OCI-LY7 (cell line): ENCODE measurements around the gene FAM217A. TPM values are rescaled to one million over a fixed set of nuclear protein-coding genes. Genes with fewer than 3 reads are reported as not detected.

Experiments
- BruUV-seq: library from RNA; stranded (reverse); fragments of 400-500 nt; replicated peaks from 2 replicates; lab custom pipeline; 2021; lab: Mats Ljungman, UMichigan
- CTCF ChIA-PET: fragments of 300-600 bp; sonication (Branson Sonifier 250); formaldehyde crosslinking; loops from one replicate; lab custom pipeline; 2022; ENCODE audit warnings: antibody characterized with exemption; ENCODE audit not compliant: unreplicated experiment; lab: Charles Lee
- POLR2A ChIA-PET: fragments of 300-600 bp; sonication (Branson Sonifier 250); formaldehyde crosslinking; loops from one replicate; lab custom pipeline; 2022; ENCODE audit warnings: antibody characterized with exemption; lab: Charles Lee
- DNase-seq: peaks from one replicate; pipeline ENCODE4 v3.0.0-alpha.2; 2015; ENCODE audit warnings: low spot score
- H2AFZ ChIP-seq: fragments of 200-600 bp; sonication (generic), shearing (Covaris generic); 2 replicates; pipeline ENCODE4 v1.6.1; 2014; ENCODE audit warnings: mild to moderate bottlenecking, antibody characterized with exemption, low read length, moderate library complexity
- H3K27ac ChIP-seq: fragments of 200-600 bp; sonication (generic); 2 replicates; pipeline ENCODE4 v1.5.1; 2014; ENCODE audit warnings: mixed run types, low read depth, mild to moderate bottlenecking, moderate library complexity, low read length, inconsistent platforms; ENCODE audit not compliant: poor library complexity, severe bottlenecking
- H3K36me3 ChIP-seq: fragments of 200-600 bp; sonication (generic); 2 replicates; pipeline ENCODE4 v1.6.1; 2014; ENCODE audit warnings: mild to moderate bottlenecking, antibody characterized with exemption, low read length, moderate library complexity, mixed read lengths; ENCODE audit not compliant: insufficient read depth
- H3K4me1 ChIP-seq: fragments of 200-600 bp; sonication (generic); 2 replicates; pipeline ENCODE4 v1.5.1; 2014; ENCODE audit warnings: mild to moderate bottlenecking, low read length; ENCODE audit not compliant: insufficient read depth, poor library complexity, severe bottlenecking
- H3K4me2 ChIP-seq: fragments of 200-600 bp; sonication (generic); 2 replicates; pipeline ENCODE4 v1.6.1; 2014; ENCODE audit warnings: mild to moderate bottlenecking, low read length
- H3K4me3 ChIP-seq: fragments of 200-600 bp; sonication (generic); 2 replicates; pipeline ENCODE4 v1.5.1; 2014; ENCODE audit warnings: mild to moderate bottlenecking, low read depth, low read length; ENCODE audit not compliant: poor library complexity, severe bottlenecking
- H3K79me2 ChIP-seq: fragments of 200-600 bp; sonication (generic); 2 replicates; pipeline ENCODE4 v1.6.1; 2016; ENCODE audit warnings: low read depth, mild to moderate bottlenecking, low read length, moderate library complexity, mixed read lengths; ENCODE audit not compliant: insufficient read depth
- H3K9me2 ChIP-seq: fragments of 200-600 bp; sonication (generic); 2 replicates; pipeline ENCODE4 v1.6.1; 2016; ENCODE audit warnings: mild to moderate bottlenecking, low read length, mixed read lengths; ENCODE audit not compliant: insufficient read depth
- H3K9me3 ChIP-seq: fragments of 200-600 bp; sonication (generic); 2 replicates; pipeline ENCODE4 v1.6.1; 2014; ENCODE audit warnings: mild to moderate bottlenecking, mixed run types, low read length, mixed read lengths
- H4K20me1 ChIP-seq: fragments of 200-600 bp; sonication (generic); 2 replicates; pipeline ENCODE4 v1.6.1; 2014; ENCODE audit warnings: mild to moderate bottlenecking, antibody characterized with exemption, low read length, moderate library complexity, mixed read lengths; ENCODE audit not compliant: insufficient read depth
- EZH2phosphoT487 ChIP-seq: fragments of 200-600 bp; sonication (generic); IDR thresholded peaks from 2 replicates; pipeline ENCODE4 v1.6.1; 2018; ENCODE audit warnings: low read depth, borderline replicate concordance, mild to moderate bottlenecking, mixed run types, antibody characterized with exemption, low read length, moderate library complexity, mixed read lengths
- intact Hi-C: fragments of 100-400 bp; cut with micrococcal nuclease; formaldehyde crosslinking; loops from one replicate; pipeline ENCODE4 v1.10.0; 2022; ENCODE audit not compliant: unreplicated experiment
- total RNA-seq, 2 experiments: library from RNA; depleted of rRNA in 1 of 2; stranded (reverse); fragments of >200 nt in 1 of 2; shearing (Covaris generic) in 1 of 2; gene quantifications; 2 replicates each; pipeline ENCODE4 v1.2.3, GENCODE V29; 2014 to 2022
- TF ChIP-seq, protein P1 (sequence below): fragments of 200-600 bp; sonication (generic); conservative IDR thresholded peaks from 2 replicates; pipeline ENCODE4 v1.5.1; 2014; ENCODE audit warnings: mild to moderate bottlenecking, antibody characterized with exemption, low read length, moderate library complexity, mixed read lengths

The FAM217A gene
- total RNA-seq, 2 experiments from 2014 or later: not detected

DNA sequence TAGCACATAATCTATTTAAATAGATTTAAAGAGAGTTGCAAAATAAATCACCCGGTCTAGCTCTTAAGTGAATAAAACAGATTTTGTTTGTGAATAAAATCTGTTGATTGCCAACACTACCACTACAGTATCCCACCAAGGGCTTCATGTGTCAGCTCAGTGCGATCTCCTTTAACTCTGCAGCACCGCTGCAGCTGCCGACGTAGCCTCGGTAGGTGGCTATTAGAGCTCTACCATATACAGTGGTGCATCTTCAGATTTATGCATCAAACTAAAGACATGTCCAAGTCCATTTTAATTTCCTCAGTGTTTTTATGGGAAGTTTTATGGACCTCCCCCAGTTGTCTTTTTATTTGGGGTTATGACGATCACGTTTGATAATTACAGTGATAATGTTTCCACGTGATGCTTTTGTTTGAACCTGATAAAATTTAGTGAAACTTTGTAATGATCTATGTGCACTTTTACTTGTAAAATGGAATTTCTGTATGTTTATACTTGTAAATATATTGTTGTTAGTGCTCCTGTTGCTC, 29.7 kb upstream of the FAM217A start:
- DNase-seq: no peak
- Histone ChIP-seq H3K4me3 (no peak overlapping the region), H3K9me3 (0 out of 2 replicates have a peak, but pooled peaks cover 4% of the 10 kb centered on the region), H3K27ac (no peak overlapping the region), H2AFZ (no peak overlapping the region), H3K79me2 (no peaks in the 10 kb centered on the region), H3K9me2 (no peaks in the 10 kb centered on the region), H3K36me3 (no peaks in the 10 kb centered on the region), H3K4me2 (no peak overlapping the region), H4K20me1 (no peaks in the 10 kb centered on the region; the same call in 1 of the 2 replicates), H3K4me1 (no peaks in the 10 kb centered on the region)
- ChIA-PET POLR2A (no interaction called here), CTCF (no interaction called here)
- no TSS peak for BruUV-seq
- intact Hi-C loops: no loop called here
- TF ChIP-seq, protein P1, sequence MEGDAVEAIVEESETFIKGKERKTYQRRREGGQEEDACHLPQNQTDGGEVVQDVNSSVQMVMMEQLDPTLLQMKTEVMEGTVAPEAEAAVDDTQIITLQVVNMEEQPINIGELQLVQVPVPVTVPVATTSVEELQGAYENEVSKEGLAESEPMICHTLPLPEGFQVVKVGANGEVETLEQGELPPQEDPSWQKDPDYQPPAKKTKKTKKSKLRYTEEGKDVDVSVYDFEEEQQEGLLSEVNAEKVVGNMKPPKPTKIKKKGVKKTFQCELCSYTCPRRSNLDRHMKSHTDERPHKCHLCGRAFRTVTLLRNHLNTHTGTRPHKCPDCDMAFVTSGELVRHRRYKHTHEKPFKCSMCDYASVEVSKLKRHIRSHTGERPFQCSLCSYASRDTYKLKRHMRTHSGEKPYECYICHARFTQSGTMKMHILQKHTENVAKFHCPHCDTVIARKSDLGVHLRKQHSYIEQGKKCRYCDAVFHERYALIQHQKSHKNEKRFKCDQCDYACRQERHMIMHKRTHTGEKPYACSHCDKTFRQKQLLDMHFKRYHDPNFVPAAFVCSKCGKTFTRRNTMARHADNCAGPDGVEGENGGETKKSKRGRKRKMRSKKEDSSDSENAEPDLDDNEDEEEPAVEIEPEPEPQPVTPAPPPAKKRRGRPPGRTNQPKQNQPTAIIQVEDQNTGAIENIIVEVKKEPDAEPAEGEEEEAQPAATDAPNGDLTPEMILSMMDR: no peak
- no peak for TF ChIP-seq EZH2phosphoT487

DNA sequence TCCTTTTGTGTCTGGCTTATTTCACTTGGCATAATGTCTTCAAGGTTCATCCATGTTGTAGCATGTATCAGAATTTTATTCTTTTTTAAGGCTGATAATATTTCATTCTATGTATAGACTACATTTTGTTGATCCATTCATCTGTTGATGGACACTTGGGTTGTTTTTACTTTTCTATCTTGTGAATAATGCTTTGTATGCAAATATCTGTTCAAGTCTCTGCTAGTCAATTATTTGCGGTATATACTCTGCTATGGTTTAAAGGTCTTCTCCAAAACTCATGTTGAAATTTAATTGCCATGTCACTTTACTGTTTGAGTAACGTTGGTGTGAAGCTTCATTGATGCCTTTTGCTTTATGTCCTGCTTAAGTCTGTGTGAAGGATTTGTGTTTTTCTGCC, 28.9 kb upstream of the FAM217A start:
- Histone ChIP-seq H4K20me1 (no peaks in the 10 kb centered on the region; the same call in 1 of the 2 replicates), H3K27ac (no peak overlapping the region), H3K79me2 (no peaks in the 10 kb centered on the region), H3K9me3 (0 out of 2 replicates have a peak, but pooled peaks cover 4% of the 10 kb centered on the region), H3K4me3 (no peak overlapping the region), H2AFZ (no peak overlapping the region), H3K4me1 (no peaks in the 10 kb centered on the region), H3K36me3 (no peaks in the 10 kb centered on the region), H3K9me2 (no peaks in the 10 kb centered on the region), H3K4me2 (no peak overlapping the region)
- intact Hi-C loops: no loop called here
- POLR2A ChIA-PET: no interaction called here
- CTCF ChIA-PET: no interaction called here
- BruUV-seq: no TSS peak
- DNase-seq: no peak
- no peak for TF ChIP-seq EZH2phosphoT487
- TF ChIP-seq, protein P1: no peak

DNA sequence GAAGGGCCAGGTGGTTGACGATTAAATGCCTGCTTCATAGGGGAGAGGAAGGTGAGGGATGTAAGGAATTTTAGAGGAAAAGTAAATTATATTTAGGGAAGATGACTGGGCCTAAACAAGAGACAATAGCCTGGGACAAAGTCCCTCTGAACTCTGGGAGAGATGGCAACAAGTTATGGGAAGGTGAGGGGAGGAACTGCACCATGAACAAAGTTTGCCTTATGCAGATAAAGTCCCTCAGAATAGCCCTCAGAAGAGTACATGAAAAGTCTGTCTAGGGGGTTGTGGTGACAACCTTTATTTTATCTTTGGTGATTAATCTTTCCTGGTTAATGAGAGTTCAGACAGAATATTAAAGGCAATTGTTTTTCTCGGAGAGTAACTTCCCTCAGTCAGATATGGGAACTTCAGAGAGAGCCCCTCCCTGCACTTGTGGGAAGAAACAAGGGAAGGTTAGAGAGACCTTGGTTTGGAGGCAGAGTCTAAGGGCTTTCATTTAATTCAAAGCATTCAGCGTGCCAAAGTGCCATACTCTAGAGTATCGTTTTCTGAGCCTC, 27.1 kb upstream of the FAM217A start:
- no peak for DNase-seq
- H3K36me3 ChIP-seq: no peaks in the 10 kb centered on the region
- intact Hi-C loops: no loop called here
- H2AFZ ChIP-seq: no peak overlapping the region
- ChIA-PET CTCF (no interaction called here), POLR2A (no interaction called here)
- H4K20me1 ChIP-seq: no peaks in the 10 kb centered on the region; the same call in 1 of the 2 replicates
- no peak for TF ChIP-seq EZH2phosphoT487
- TF ChIP-seq, protein P1: no peak
- no peak overlapping the region for H3K27ac ChIP-seq
- BruUV-seq: no TSS peak
- H3K4me3 ChIP-seq: no peak overlapping the region
- H3K9me2 ChIP-seq: no peaks in the 10 kb centered on the region
- H3K4me1 ChIP-seq: no peaks in the 10 kb centered on the region
- no peaks in the 10 kb centered on the region for H3K9me3 ChIP-seq
- H3K4me2 ChIP-seq: no peak overlapping the region
- no peaks in the 10 kb centered on the region for H3K79me2 ChIP-seq
